Ovary (tissue), 9 donors: ENCODE results near the gene ASRGL1. TPM values are rescaled to one million over a fixed set of nuclear protein-coding genes. Genes with fewer than 3 reads are reported as not detected.
A peak's percentile ranks its signal among the peaks of the same experiment; 100 is the strongest.

Source experiments
- DNase-seq, 5 donors: peaks; one replicate each; pipeline ENCODE4 v3.0.0-alpha.2; 2019 to 2020
- H3K27ac ChIP-seq, 2 donors: fragments of 200-600 bp; one replicate each; pipeline versions ENCODE4 v1.5.1 to v1.8.0; 2019 to 2022
- H3K27me3 ChIP-seq: fragments of 200-600 bp; one replicate; pipeline ENCODE4 v1.8.0; 2022
- H3K36me3 ChIP-seq: fragments of 200-600 bp; sonication (generic); one replicate; pipeline ENCODE4 v1.5.1; 2019
- H3K4me1 ChIP-seq: one replicate; pipeline ENCODE4 v1.8.1; 2013; ENCODE audit warnings: mild to moderate bottlenecking, moderate library complexity; ENCODE audit not compliant: insufficient read depth
- H3K4me3 ChIP-seq: fragments of 200-600 bp; sonication (generic); one replicate; pipeline ENCODE4 v1.5.1; 2017
- H3K9me3 ChIP-seq, 2 donors: fragments of 200-600 bp in 1 of 2; sonication (generic) in 1 of 2; one replicate each; pipeline versions ENCODE4 v1.5.1 to v1.8.1; 2013 to 2019; ENCODE audit warnings: mild to moderate bottlenecking in 1 of 2, moderate library complexity in 1 of 2
- CTCF ChIP-seq, 3 donors: fragments of 450-650 bp in 2 of 3; fragments of 200-600 bp in 1 of 3; IDR thresholded peaks; one replicate each; pipeline versions ENCODE4 v1.5.1 to v1.8.0; 2016 to 2022; ENCODE audit warnings: antibody characterized with exemption in 3 of 3, mild to moderate bottlenecking in 1 of 3
- EP300 ChIP-seq: sonication (generic); formaldehyde crosslinking; IDR thresholded peaks from one replicate; pipeline ENCODE4 v1.6.1; 2017; ENCODE audit warnings: antibody characterized with exemption
- POLR2A ChIP-seq: fragments of 450-650 bp; IDR thresholded peaks from one replicate; pipeline ENCODE4 v1.6.1; 2017; ENCODE audit warnings: antibody characterized with exemption, mild to moderate bottlenecking, moderate library complexity
- WGBS, 3 donors: extraction: QIAGEN DNeasy Blood & Tissue Kit in 1 of 3; methylation state at CpG; one replicate each; pipeline versions ENCODE4 v1.1.5 to v1.1.7; 2013 to 2017; 5-methylcytosine and 5-hydroxymethylcytosine counted together
- intact Hi-C, 4 donors: fragments of 100-400 bp; cut with DNase I; formaldehyde crosslinking; loops; one replicate each; pipeline versions ENCODE4 v1.11.0 to v1.15.1; 2022 to 2023
- polyA plus RNA-seq, 2 donors: library from polyadenylated mRNA; stranded (reverse); fragments of 200-250 nt in 1 of 2; fragments of 350-450 nt in 1 of 2; fragmentation: Illumina TruSeq in 1 of 2; extraction: RNeasy Lipid Tissue Mini Kit (QIAGEN cat#74804) in 1 of 2; gene quantifications; one replicate each; pipeline ENCODE4 v1.2.3, GENCODE V29; 2013 to 2014
- total RNA-seq, 7 donors: library from RNA; depleted of rRNA in 2 of 7; stranded (reverse); fragments of >200 nt in 2 of 7; fragmentation: NEBNext Ultra II Directional in 3 of 7; extraction: Animal tissue kit (Norgen Biotek cat#: 25700) in 3 of 7; gene quantifications; one replicate each; pipeline versions ENCODE4 v1.1.0 to v1.2.4, GENCODE V29; 2016 to 2023
- donor health status: DM: no; HTN: no; CAD: no; lungs with moderate emphysema.
- donor health status: DM: no; HTN: no; CAD: no.
- donor health status: Bipolar disorder and iron deficiency.
- donor health status: DM: yes; HTN: yes; CAD: no.
- donor health status: DM: no; HTN: no; CAD: no.
- donor health status: DM: yes; HTN: yes; CAD: no.

The ASRGL1 gene
- total and polyA plus RNA-seq, 9 donors: 1.6 to 143 (median 9.8) TPM

GRCh38 chr11:62402960-62403730 lies 65.9 kb downstream of the ASRGL1 start:
- H3K27ac ChIP-seq: peak overlapping the region in 1 of 2 donors; percentile 79
- TF ChIP-seq POLR2A (no peak), CTCF (IDR thresholded peaks at IDR 0.05) (no peak), EP300 (no peak)
- H3K9me3 ChIP-seq: no peaks in the 10 kb centered on the region
- 75 to 85% (median 82%) methylated on average over 12 of the region's 12 CpGs for whole genome bisulfite sequencing, 3 donors
- intact Hi-C loops: no loop called here
- no peaks in the 10 kb centered on the region for H3K36me3 ChIP-seq
- H3K4me3 ChIP-seq: no peak overlapping the region
- DNase-seq: no peak
- peaks cover 40% of the 10 kb centered on the region for H3K4me1 ChIP-seq
- no peaks in the 10 kb centered on the region for H3K27me3 ChIP-seq

DNA sequence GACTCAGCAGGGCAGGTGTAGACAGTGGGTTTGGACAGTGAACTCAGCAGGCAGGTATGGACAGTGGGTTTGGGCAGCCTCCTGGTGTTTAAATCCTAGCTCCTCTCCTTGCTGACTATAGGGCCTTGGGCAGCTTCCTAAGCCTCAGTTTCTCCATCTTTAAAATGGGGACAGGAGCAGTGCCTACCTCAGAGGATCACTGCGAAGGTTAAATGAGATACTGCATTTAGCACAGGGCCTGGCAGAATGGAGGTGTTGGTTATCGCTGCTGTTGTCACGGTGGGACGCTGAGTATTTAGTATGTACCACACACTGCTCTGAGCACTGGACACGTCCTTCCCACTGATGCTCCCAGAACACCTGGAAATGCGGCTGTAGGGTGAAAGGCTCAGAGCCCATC lies 67.2 kb downstream of the ASRGL1 start:
- peaks cover 31% of the 10 kb centered on the region for H3K4me1 ChIP-seq
- 96 to 97% (median 96%) methylated on average over 6 of the region's 6 CpGs for WGBS, 3 donors
- DNase-seq: no peak
- H3K27me3 ChIP-seq: no peaks in the 10 kb centered on the region
- TF ChIP-seq EP300: no peak
- TF ChIP-seq POLR2A: no peak
- no peak for TF ChIP-seq CTCF (IDR thresholded peaks at IDR 0.05)
- H3K36me3 ChIP-seq: no peaks in the 10 kb centered on the region
- no peak overlapping the region for H3K4me3 ChIP-seq
- H3K9me3 ChIP-seq: no peaks in the 10 kb centered on the region
- intact Hi-C loops: no loop called here
- no peak overlapping the region for H3K27ac ChIP-seq

DNA sequence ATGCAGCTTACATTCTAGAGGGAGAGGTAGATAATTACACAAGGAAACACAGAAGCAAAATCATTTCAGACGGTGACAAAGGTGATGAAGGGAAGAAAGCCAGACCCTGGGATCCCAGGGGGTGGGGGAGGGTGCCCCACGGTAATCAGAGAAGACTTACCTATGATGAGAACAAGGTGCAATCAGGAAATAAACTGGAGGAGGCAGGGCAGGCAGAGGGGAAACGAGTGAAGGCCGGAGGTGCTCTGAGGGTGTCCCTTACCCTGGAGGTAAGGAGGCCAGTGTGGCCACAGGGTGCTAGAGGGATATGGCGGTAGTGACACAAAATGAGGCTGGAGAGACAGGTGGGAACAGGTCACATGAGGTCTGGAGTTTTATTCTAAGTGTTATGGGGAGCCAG lies 67.7 kb downstream of the ASRGL1 start:
- WGBS, 3 donors: 83 to 93% (median 89%) methylated on average over 5 of the region's 5 CpGs
- no peaks in the 10 kb centered on the region for H3K27me3 ChIP-seq
- no peaks in the 10 kb centered on the region for H3K9me3 ChIP-seq
- no peak overlapping the region for H3K27ac ChIP-seq
- intact Hi-C loops: no loop called here
- no peak for DNase-seq
- peaks cover 26% of the 10 kb centered on the region for H3K4me1 ChIP-seq
- H3K4me3 ChIP-seq: no peak overlapping the region
- TF ChIP-seq POLR2A (no peak), CTCF (IDR thresholded peaks at IDR 0.05) (no peak), EP300 (no peak)
- H3K36me3 ChIP-seq: no peaks in the 10 kb centered on the region

GRCh38 chr11:62406034-62406433 lies 68.8 kb downstream of the ASRGL1 start:
- Histone ChIP-seq H3K27ac (peak overlapping the region in 1 of 2 donors; percentile 51), H3K4me1 (peaks cover 16% of the 10 kb centered on the region), H3K9me3 (no peaks in the 10 kb centered on the region), H3K36me3 (no peaks in the 10 kb centered on the region), H3K27me3 (no peaks in the 10 kb centered on the region), H3K4me3 (no peak overlapping the region)
- WGBS, 3 donors: 34 to 43% (median 36%) methylated on average over 4 of the region's 4 CpGs
- DNase-seq: no peak
- intact Hi-C loops: no loop called here
- TF ChIP-seq POLR2A (no peak), EP300 (no peak), CTCF (IDR thresholded peaks at IDR 0.05) (no peak)
